Left lung (tissue), 10 donors: ENCODE results near the gene CAMTA1. TPM values are rescaled to one million over a fixed set of nuclear protein-coding genes. Genes with fewer than 3 reads are reported as not detected.

Source experiments
- ATAC-seq: fragments of 200-7000 bp; cut with Tn5 transposase; one replicate; pipeline ENCODE4 v1.9.1; 2020; ENCODE audit warnings: moderate library complexity
- DNase-seq, 4 donors: peaks; one replicate each; pipeline ENCODE4 v3.0.0-alpha.2; 2013 to 2020
- H3K27ac ChIP-seq, 2 donors: fragments of 200-600 bp; sonication (generic) in 1 of 2; one replicate each; pipeline versions ENCODE4 v1.5.0 to v1.8.0; 2020 to 2021
- H3K27me3 ChIP-seq, 2 donors: fragments of 200-600 bp; sonication (generic) in 1 of 2; one replicate each; pipeline versions ENCODE4 v1.5.0 to v1.8.0; 2020 to 2021
- H3K36me3 ChIP-seq, 2 donors: fragments of 200-600 bp; sonication (generic) in 1 of 2; one replicate each; pipeline versions ENCODE4 v1.5.0 to v1.8.0; 2020 to 2021
- H3K4me1 ChIP-seq, 2 donors: fragments of 200-600 bp; one replicate each; pipeline ENCODE4 v1.8.0; 2021
- H3K4me3 ChIP-seq, 2 donors: fragments of 200-600 bp; sonication (generic) in 1 of 2; one replicate each; pipeline versions ENCODE4 v1.5.0 to v1.8.0; 2020 to 2021; ENCODE audit warnings: mild to moderate bottlenecking in 1 of 2
- H3K9me3 ChIP-seq, 2 donors: fragments of 200-600 bp; sonication (generic) in 1 of 2; one replicate each; pipeline versions ENCODE4 v1.5.0 to v1.8.0; 2020 to 2021
- intact Hi-C, 2 donors: fragments of 100-400 bp; cut with DNase I; formaldehyde crosslinking; loops; one replicate each; pipeline versions ENCODE4 v1.11.2 to v1.14.2; 2022
- polyA plus RNA-seq, 6 donors: library from polyadenylated mRNA; unstranded; fragments of 120-200 nt; gene quantifications; one replicate each; pipeline ENCODE4 v1.2.1, GENCODE V29; 2013; ENCODE audit not compliant: insufficient read length in 6 of 6
- total RNA-seq, 2 donors: library from RNA; stranded (reverse); fragmentation: NEBNext Ultra II Directional; extraction: Animal tissue kit (Norgen Biotek cat#: 25700); gene quantifications; one replicate each; pipeline ENCODE4 v1.2.1, GENCODE V29; 2021
- TF ChIP-seq, protein P1 (sequence below), 2 donors: fragments of 200-600 bp; sonication (generic) in 1 of 2; IDR thresholded peaks; one replicate each; pipeline versions ENCODE4 v1.5.0 to v1.8.0; 2021; ENCODE audit warnings: antibody characterized with exemption in 2 of 2
- donor health status: DM: no; HTN: yes; CAD: no.
- donor health status: DM: no; HTN: no; CAD: no.

The CAMTA1 gene
- total and polyA plus RNA-seq, 8 donors: 42.7 to 69.1 (median 49.4) TPM

DNA sequence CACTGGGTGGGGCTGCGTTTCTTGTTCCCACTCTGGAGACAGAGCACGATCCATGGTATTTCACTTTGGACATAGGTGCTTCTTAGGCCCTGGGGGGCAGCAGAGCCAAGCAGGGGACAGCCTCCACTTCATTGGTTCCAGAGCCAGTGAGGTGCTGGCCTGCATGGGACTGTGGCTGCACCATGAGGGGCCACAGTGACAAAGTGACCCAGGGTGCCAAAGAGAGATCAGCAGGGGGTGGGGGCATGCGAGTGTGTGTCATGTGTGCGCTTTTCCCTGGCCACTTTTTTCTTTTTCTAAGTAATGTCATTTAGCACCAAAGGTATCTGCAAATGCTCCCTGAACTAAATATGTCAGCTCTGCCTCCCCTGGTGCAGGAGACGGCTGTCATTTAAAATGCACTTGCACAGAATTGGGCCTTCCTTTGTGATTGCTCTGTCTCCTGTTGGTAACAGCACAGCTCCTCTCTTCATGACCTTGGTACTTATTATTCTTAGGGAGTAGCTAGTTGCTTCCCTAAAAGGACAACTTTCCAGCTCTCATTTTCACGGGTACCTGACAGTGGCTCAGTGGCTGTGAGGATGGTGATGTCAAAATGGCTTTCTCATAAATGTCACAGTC is 910.4 kb downstream of the CAMTA1 start:
- intact Hi-C loops: no loop called here
- Histone ChIP-seq H3K27ac (no peak overlapping the region), H3K9me3 (peaks cover 0 to 15% of the 10 kb centered on the region in 2 donors), H3K27me3 (peaks cover 0 to under 1% of the 10 kb centered on the region in 2 donors), H3K36me3 (no peaks in the 10 kb centered on the region), H3K4me1 (no peaks in the 10 kb centered on the region), H3K4me3 (no peak overlapping the region)
- TF ChIP-seq, protein P1, sequence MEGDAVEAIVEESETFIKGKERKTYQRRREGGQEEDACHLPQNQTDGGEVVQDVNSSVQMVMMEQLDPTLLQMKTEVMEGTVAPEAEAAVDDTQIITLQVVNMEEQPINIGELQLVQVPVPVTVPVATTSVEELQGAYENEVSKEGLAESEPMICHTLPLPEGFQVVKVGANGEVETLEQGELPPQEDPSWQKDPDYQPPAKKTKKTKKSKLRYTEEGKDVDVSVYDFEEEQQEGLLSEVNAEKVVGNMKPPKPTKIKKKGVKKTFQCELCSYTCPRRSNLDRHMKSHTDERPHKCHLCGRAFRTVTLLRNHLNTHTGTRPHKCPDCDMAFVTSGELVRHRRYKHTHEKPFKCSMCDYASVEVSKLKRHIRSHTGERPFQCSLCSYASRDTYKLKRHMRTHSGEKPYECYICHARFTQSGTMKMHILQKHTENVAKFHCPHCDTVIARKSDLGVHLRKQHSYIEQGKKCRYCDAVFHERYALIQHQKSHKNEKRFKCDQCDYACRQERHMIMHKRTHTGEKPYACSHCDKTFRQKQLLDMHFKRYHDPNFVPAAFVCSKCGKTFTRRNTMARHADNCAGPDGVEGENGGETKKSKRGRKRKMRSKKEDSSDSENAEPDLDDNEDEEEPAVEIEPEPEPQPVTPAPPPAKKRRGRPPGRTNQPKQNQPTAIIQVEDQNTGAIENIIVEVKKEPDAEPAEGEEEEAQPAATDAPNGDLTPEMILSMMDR (IDR thresholded peaks at IDR 0.05): no peak
- peak in 1 of 4 donors; percentile 54 for DNase-seq
- ATAC-seq: no peak

DNA sequence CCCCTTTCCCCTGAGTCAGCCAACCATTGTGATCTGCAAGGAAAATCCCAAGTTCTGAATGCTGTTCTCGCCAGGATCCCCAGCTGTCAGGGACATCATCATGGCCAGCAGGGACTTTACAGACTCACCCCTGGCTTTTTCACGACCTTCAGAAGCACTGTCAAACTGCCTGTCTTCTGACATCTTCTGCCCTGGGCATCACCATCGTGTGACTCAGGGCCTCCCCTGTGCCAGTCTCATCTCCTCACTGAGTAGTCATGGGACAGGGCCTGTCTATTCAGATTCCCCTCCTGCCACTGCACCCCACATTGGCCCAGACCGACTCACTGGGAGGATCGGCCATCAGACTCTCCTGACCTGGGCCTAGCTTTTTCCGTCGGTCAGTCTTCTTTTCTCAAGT is 913.4 kb downstream of the CAMTA1 start:
- Histone ChIP-seq H3K27me3 (peaks cover 0 to 30% of the 10 kb centered on the region in 2 donors), H3K4me1 (peaks cover 0 to 6% of the 10 kb centered on the region in 2 donors), H3K9me3 (peaks cover 0 to 4% of the 10 kb centered on the region in 2 donors), H3K27ac (no peak overlapping the region), H3K4me3 (no peak overlapping the region), H3K36me3 (no peaks in the 10 kb centered on the region)
- intact Hi-C loops: no loop called here
- no peak for ATAC-seq
- TF ChIP-seq, protein P1 (IDR thresholded peaks at IDR 0.05): no peak
- DNase-seq: no peak

DNA sequence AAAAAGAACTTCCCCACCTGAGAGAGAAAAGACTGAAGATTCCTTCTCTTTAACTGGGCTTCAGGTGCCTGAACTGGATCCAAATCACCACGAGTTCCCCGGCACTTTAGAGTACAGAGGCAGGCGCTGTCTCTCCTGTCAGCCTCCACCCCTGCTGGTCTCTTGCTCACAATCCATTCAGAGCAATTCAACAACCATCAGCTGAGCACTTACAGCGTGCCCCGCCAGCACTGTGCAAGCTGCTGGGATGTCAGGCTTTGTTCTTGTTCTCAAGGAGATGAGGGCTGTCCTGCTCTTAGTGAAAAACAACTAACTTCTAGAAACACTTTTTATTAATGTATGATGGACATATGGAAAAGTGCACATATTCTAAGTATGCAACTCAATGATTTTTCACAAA is 917.1 kb downstream of the CAMTA1 start:
- DNase-seq (no peak), ATAC-seq (no peak)
- intact Hi-C loops: no loop called here
- Histone ChIP-seq H3K9me3 (no peaks in the 10 kb centered on the region), H3K4me3 (no peak overlapping the region), H3K36me3 (no peaks in the 10 kb centered on the region), H3K27ac (no peak overlapping the region), H3K4me1 (peaks cover 0 to 18% of the 10 kb centered on the region in 2 donors), H3K27me3 (peaks cover 0 to 59% of the 10 kb centered on the region in 2 donors)
- TF ChIP-seq, protein P1 (IDR thresholded peaks at IDR 0.05): no peak

DNA sequence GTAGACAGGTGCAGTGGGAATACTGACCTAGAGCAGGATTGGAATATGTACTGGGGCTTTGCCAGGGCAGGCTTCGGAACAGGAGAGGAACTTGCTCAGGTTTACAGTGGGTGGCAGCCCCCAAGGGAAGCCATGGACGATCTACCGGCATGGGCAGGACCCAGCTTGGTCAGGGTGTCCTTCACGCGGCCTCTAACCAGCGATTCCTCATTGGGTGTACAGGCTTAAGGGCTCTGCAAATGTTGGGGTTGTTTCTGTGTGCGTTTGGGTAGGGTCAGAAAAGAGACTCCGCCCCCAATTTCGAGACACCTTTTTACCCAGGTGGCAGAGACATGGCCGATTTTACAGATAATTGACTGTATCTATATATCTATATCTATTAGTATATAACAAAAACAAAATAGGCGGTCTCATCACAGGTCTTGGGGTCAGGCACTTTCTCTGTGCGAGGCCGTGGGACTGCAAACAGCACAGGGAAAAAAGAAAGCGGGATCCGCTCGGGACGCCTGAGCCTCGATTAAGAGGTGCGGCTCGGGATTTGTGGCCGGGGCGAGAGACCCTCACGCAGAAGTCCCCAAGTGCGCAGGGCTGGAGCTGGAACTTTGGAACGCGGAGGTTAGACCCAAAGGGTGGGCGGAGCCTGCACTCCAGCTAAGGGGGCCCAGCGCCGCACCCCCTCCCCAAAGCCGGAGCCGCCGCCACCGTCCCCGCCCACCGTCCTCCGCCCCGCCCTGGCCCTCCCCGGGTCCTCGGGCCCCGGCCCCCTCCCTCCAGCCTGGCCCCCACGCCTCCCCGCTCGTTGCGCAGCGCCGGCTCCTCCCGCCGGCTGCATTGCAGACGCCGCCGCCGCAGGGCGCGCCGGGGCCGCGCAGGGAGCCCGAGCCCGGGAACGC is 918.3 kb downstream of the CAMTA1 start:
- Histone ChIP-seq H3K4me1 (peaks cover 0 to 18% of the 10 kb centered on the region in 2 donors), H3K4me3 (peak overlapping the region; percentile 19 to 48), H3K27me3 (peaks cover 0 to 70% of the 10 kb centered on the region in 2 donors), H3K36me3 (no peaks in the 10 kb centered on the region), H3K27ac (no peak overlapping the region), H3K9me3 (no peaks in the 10 kb centered on the region)
- TF ChIP-seq, protein P1 (IDR thresholded peaks at IDR 0.05): no peak
- DNase-seq (peak in 1 of 4 donors; percentile 82), ATAC-seq (peak; percentile 4)
- intact Hi-C loops: no loop called here
